Retinal pigment epithelial cell (primary cell): ENCODE measurements around the gene FYN.
A peak's percentile ranks its signal among the peaks of the same experiment; 100 is the strongest.

Experiments
- DNase-seq: peaks from one replicate; pipeline ENCODE4 v3.0.0-alpha.2; 2010; ENCODE audit warnings: low read depth
- H3K4me3 ChIP-seq: 2 replicates; pipeline ENCODE4 v1.5.1; 2011; ENCODE audit warnings: mild to moderate bottlenecking, low read length, control low read depth, moderate library complexity
- CTCF ChIP-seq: conservative IDR thresholded peaks from 2 replicates; pipeline ENCODE4 v1.5.1; 2011; ENCODE audit warnings: low read depth, low read length, control low read depth, inconsistent platforms

The FYN gene

GRCh38 chr6:111711476-111711875 lies 161.8 kb downstream of the FYN start:
- no peak overlapping the region for H3K4me3 ChIP-seq
- no peak for DNase-seq
- TF ChIP-seq CTCF = no peak

- DNase-seq = no peak
- no peak for TF ChIP-seq CTCF
- no peak overlapping the region for H3K4me3 ChIP-seq
Observed at GRCh38 chr6:111710911-111711310, 162.3 kb downstream of the FYN start.

GRCh38 chr6:111710439-111710838 lies 162.8 kb downstream of the FYN start:
- no peak for DNase-seq
- no peak overlapping the region for H3K4me3 ChIP-seq
- TF ChIP-seq CTCF = no peak

- no peak overlapping the region for H3K4me3 ChIP-seq
- DNase-seq = peak; percentile 43
- TF ChIP-seq CTCF = peak; percentile 48
Observed at GRCh38 chr6:111709615-111710398, 163.4 kb downstream of the FYN start.

- TF ChIP-seq CTCF = no peak
- H3K4me3 ChIP-seq = no peak overlapping the region
- no peak for DNase-seq
Observed at GRCh38 chr6:111709201-111709600, 164.1 kb downstream of the FYN start.

GRCh38 chr6:111707773-111708172 lies 165.5 kb downstream of the FYN start:
- H3K4me3 ChIP-seq = no peak overlapping the region
- DNase-seq = no peak
- no peak for TF ChIP-seq CTCF

GRCh38 chr6:111706841-111707391 lies 166.3 kb downstream of the FYN start:
- no peak for TF ChIP-seq CTCF
- no peak overlapping the region for H3K4me3 ChIP-seq
- DNase-seq = peak; percentile 84
